Keratinocyte (primary cell): ENCODE results near the gene SF3A2. TPM values are rescaled to one million over a fixed set of nuclear protein-coding genes. Genes with fewer than 3 reads are reported as not detected.

Experiments
- DNase-seq: peaks from one replicate; pipeline ENCODE4 v3.0.0-alpha.2; 2011; ENCODE audit warnings: low read depth, missing footprints, low spot score
- FAIRE-seq: peaks from 2 replicates; lab custom pipeline; 2011; peaks lifted over from hg19 to GRCh38; lab: Jason Lieb, UNC
- H2AFZ ChIP-seq: 2 replicates; pipeline ENCODE4 v1.6.0; 2012; ENCODE audit warnings: low read length, control low read depth, inconsistent platforms; ENCODE audit not compliant: control insufficient read depth
- H3K27ac ChIP-seq: 2 replicates; pipeline ENCODE4 v1.5.1; 2011; ENCODE audit warnings: low read length; ENCODE audit not compliant: control insufficient read depth, insufficient read depth
- H3K27me3 ChIP-seq: 3 replicates; pipeline ENCODE4 v1.6.0; 2011; ENCODE audit warnings: low read length; ENCODE audit not compliant: control insufficient read depth, insufficient read depth; ENCODE audit errors: extremely low read depth
- H3K36me3 ChIP-seq, 2 experiments: 2 replicates in 1 of 2; 3 replicates in 1 of 2; pipeline ENCODE4 v1.5.1; 2011; ENCODE audit warnings: low read length in 2 of 2, mild to moderate bottlenecking in 1 of 2; ENCODE audit not compliant: control insufficient read depth in 2 of 2, insufficient read depth in 2 of 2; ENCODE audit errors: extremely low read depth in 1 of 2
- H3K4me1 ChIP-seq: 3 replicates; pipeline ENCODE4 v1.5.1; 2011; ENCODE audit warnings: low read length; ENCODE audit not compliant: control insufficient read depth, insufficient read depth; ENCODE audit errors: extremely low read depth
- H3K4me2 ChIP-seq: 3 replicates; pipeline ENCODE4 v1.6.0; 2011; ENCODE audit warnings: low read depth, low read length; ENCODE audit not compliant: control insufficient read depth, insufficient read depth; ENCODE audit errors: extremely low read depth
- H3K4me3 ChIP-seq, 3 experiments: fragments of 200-600 bp in 1 of 3; sonication (generic) in 1 of 3; 2 replicates in 2 of 3; 3 replicates in 1 of 3; pipeline ENCODE4 v1.5.1; 2011 to 2016; ENCODE audit warnings: low read length in 3 of 3, mild to moderate bottlenecking in 3 of 3, control low read depth in 2 of 3, inconsistent platforms in 1 of 3, low read depth in 1 of 3, mixed read lengths in 1 of 3, mixed run types in 1 of 3, moderate library complexity in 1 of 3; ENCODE audit not compliant: control insufficient read depth in 2 of 3, insufficient read depth in 2 of 3; ENCODE audit errors: extremely low read depth in 1 of 3
- H3K79me2 ChIP-seq: 2 replicates; pipeline ENCODE4 v1.6.0; 2012; ENCODE audit warnings: low read length; ENCODE audit not compliant: control insufficient read depth, insufficient read depth
- H3K9ac ChIP-seq: 3 replicates; pipeline ENCODE4 v1.6.0; 2011; ENCODE audit warnings: low read length; ENCODE audit not compliant: control insufficient read depth, insufficient read depth; ENCODE audit errors: extremely low read depth
- H3K9me1 ChIP-seq: 3 replicates; pipeline ENCODE4 v1.6.0; 2011; ENCODE audit warnings: low read length; ENCODE audit not compliant: control insufficient read depth, insufficient read depth; ENCODE audit errors: extremely low read depth
- H3K9me3 ChIP-seq: 2 replicates; pipeline ENCODE4 v1.5.1; 2012; ENCODE audit warnings: low read depth, low read length; ENCODE audit not compliant: control insufficient read depth
- H4K20me1 ChIP-seq: 3 replicates; pipeline ENCODE4 v1.6.0; 2011; ENCODE audit warnings: low read length; ENCODE audit not compliant: control insufficient read depth, insufficient read depth; ENCODE audit errors: extremely low read depth
- EZH2 ChIP-seq: IDR thresholded peaks from one replicate; pipeline ENCODE4 v1.6.1; 2012; ENCODE audit warnings: inconsistent platforms, mild to moderate bottlenecking, low read length, moderate library complexity
- dilution Hi-C: fragments of 300-500 bp; cut with MboI; formaldehyde crosslinking; loops from one replicate; pipeline ENCODE4 v1.7.0; 2020; ENCODE audit warnings: low sequenced_read_pairs; ENCODE audit not compliant: extremely low pct_ligation_motif_present
- polyA plus RNA-seq, 5 experiments: library from polyadenylated mRNA; depleted of rRNA in 3 of 5; stranded (reverse) in 3 of 5; stranded (forward) in 1 of 5; unstranded in 1 of 5; fragments of >200 nt; gene quantifications; 1 replicate in 1 of 5; 2 replicates in 3 of 5; 3 replicates in 1 of 5; pipeline versions ENCODE4 v1.2.1 to v1.2.3, GENCODE V29; 2011 to 2012; ENCODE audit warnings: missing spikeins in 2 of 5, low read depth in 1 of 5, low replicate concordance in 1 of 5
- TF ChIP-seq, protein P1 (sequence below), 3 experiments: IDR thresholded peaks in 1 of 3; conservative IDR thresholded peaks in 1 of 3; optimal IDR thresholded peaks in 1 of 3; 2 replicates in 2 of 3; 3 replicates in 1 of 3; pipeline versions ENCODE3 to v1.5.1; 2011; ENCODE audit warnings: low read length in 3 of 3, mild to moderate bottlenecking in 3 of 3, moderate library complexity in 2 of 3, control low read depth in 1 of 3, inconsistent platforms in 1 of 3; ENCODE audit not compliant: insufficient read depth in 2 of 3; ENCODE audit errors: extremely low read depth in 1 of 3

The SF3A2 gene
- polyA plus RNA-seq, 1 donor (not counting 4 experiments of a cell fraction or from before 2014, with no cell fraction given) = 4.7 TPM

DNA sequence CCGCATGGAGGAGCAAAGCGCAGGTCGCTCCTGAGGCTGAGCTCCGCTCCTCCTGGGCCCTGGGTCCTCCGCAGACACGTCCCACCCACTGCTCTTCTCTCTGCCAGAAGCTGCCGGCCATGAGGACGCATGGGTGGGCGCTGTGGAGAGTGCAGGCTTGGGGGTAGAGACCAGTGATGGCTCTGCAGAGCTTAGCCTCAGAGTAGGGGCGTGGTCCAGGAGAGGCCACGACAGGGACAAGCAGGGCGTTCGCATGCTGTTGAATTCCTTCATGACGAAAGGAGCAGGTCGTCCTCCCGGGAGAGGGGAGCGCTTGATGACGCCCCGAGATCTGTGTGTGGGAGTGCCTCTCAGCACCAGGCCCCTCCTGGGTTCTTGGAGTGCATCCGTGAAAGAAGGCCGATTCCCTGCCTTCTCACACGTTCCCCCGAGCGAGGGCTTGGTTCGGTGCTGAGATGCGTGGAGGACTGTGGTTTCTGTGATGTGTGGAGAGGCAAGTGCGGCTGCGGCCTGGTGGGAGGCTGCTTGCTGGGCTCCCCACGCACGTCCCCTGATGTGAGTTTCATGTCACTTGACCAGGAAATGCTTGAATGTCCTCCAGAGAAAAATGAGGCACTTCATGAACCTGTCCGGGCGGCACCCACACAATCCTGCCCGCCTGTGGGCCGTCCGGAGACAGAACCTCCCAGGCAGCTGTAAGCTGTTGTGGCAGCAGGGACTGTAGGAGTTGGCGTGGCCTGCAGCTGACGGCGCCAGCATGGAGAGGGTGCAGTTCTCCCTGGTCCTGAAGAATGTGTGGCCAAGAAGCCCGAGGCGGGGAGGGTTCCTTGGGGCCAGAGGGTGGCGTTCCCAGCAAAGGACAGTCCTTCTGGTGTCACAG is 4.5 kb downstream of the SF3A2 start:
- Histone ChIP-seq H3K9ac (peak overlapping the region; percentile 54), H3K9me1 (peaks cover 7% of the 10 kb centered on the region), H3K27ac (peak overlapping the region; percentile 28), H3K4me3 (peak overlapping the region; percentile 2 to 52 (median 26)), H3K9me3 (no peaks in the 10 kb centered on the region), H3K4me1 (peaks cover 41% of the 10 kb centered on the region), H3K4me2 (peak overlapping the region; percentile 73), H4K20me1 (peaks cover 38% of the 10 kb centered on the region), H3K36me3 (peaks cover 27 to 30% of the 10 kb centered on the region in 2 experiments), H3K79me2 (peaks cover 79% of the 10 kb centered on the region), H2AFZ (no peak overlapping the region), H3K27me3 (no peaks in the 10 kb centered on the region)
- DNase-seq = no peak
- FAIRE-seq = no peak
- dilution Hi-C loops = no loop called here
- no peak for TF ChIP-seq EZH2
- TF ChIP-seq, protein P1, sequence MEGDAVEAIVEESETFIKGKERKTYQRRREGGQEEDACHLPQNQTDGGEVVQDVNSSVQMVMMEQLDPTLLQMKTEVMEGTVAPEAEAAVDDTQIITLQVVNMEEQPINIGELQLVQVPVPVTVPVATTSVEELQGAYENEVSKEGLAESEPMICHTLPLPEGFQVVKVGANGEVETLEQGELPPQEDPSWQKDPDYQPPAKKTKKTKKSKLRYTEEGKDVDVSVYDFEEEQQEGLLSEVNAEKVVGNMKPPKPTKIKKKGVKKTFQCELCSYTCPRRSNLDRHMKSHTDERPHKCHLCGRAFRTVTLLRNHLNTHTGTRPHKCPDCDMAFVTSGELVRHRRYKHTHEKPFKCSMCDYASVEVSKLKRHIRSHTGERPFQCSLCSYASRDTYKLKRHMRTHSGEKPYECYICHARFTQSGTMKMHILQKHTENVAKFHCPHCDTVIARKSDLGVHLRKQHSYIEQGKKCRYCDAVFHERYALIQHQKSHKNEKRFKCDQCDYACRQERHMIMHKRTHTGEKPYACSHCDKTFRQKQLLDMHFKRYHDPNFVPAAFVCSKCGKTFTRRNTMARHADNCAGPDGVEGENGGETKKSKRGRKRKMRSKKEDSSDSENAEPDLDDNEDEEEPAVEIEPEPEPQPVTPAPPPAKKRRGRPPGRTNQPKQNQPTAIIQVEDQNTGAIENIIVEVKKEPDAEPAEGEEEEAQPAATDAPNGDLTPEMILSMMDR (optimal IDR thresholded peaks at IDR 0.05 in 1 of 3, IDR thresholded peaks at IDR 0.05 in 1 of 3, conservative IDR thresholded peaks at IDR 0.05 in 1 of 3; ENCODE audit: extremely low read depth in 1 of 3, insufficient read depth in 2 of 3, low read length in 3 of 3) = no peak

DNA sequence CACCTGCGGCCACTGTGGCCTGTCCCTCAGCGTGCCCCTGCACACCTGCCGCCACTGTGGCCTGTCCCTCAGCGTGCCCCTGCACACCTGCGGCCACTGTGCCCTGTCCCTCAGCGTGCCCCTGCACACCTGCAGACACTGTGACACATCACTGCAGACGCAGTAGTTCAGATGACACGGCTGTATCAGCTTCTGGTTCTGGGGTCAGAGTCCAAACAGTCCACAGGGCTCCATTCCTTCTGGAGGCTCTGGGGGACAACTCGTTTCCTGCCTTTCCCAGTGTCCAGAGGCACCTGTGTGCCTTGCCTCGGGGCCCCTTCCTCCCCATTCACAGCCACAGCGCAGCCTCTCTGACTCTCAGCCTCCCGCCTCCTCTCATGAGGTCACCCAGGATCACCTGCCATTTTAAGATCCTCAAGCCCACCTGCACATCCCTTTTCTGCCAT is 5.5 kb downstream of the SF3A2 start:
- peaks cover 41% of the 10 kb centered on the region for H3K4me1 ChIP-seq
- peaks cover 74% of the 10 kb centered on the region for H3K79me2 ChIP-seq
- TF ChIP-seq, protein P1 (optimal IDR thresholded peaks at IDR 0.05 in 1 of 3, IDR thresholded peaks at IDR 0.05 in 1 of 3, conservative IDR thresholded peaks at IDR 0.05 in 1 of 3; ENCODE audit: extremely low read depth in 1 of 3, insufficient read depth in 2 of 3, low read length in 3 of 3) = no peak
- no peak for TF ChIP-seq EZH2
- no peak overlapping the region for H3K9ac ChIP-seq
- H3K9me3 ChIP-seq = no peaks in the 10 kb centered on the region
- peaks cover 7% of the 10 kb centered on the region for H3K9me1 ChIP-seq
- peaks cover 30% of the 10 kb centered on the region in 2 experiments for H3K36me3 ChIP-seq
- dilution Hi-C loops = no loop called here
- DNase-seq = no peak
- no peak overlapping the region for H3K4me2 ChIP-seq
- FAIRE-seq = no peak
- H3K4me3 ChIP-seq = no peak overlapping the region
- no peaks in the 10 kb centered on the region for H3K27me3 ChIP-seq
- H2AFZ ChIP-seq = no peak overlapping the region
- no peak overlapping the region for H3K27ac ChIP-seq
- H4K20me1 ChIP-seq = peaks cover 38% of the 10 kb centered on the region
